Epithelial cell of proximal tubule (primary cell): ENCODE data around the gene NAA60. TPM values are rescaled to one million over a fixed set of nuclear protein-coding genes. Genes with fewer than 3 reads are reported as not detected.

ENCODE experiments used
- DNase-seq: peaks from one replicate; pipeline ENCODE4 v3.0.0-alpha.2; 2011; ENCODE audit warnings: low read depth
- H3K4me3 ChIP-seq: 2 replicates; pipeline ENCODE4 v1.5.1; 2011; ENCODE audit warnings: low read depth, mild to moderate bottlenecking, low read length
- CTCF ChIP-seq: conservative IDR thresholded peaks from 2 replicates; pipeline ENCODE4 v1.5.1; 2012; ENCODE audit warnings: low read depth, mild to moderate bottlenecking, low read length
- total RNA-seq: library from RNA; depleted of rRNA; stranded (reverse); fragments of >200 nt; gene quantifications from 2 replicates; pipeline ENCODE4 v1.2.3, GENCODE V29; 2015

The NAA60 gene
- total RNA-seq, 1 donor from 2014 or later, result 19.4 TPM

DNA sequence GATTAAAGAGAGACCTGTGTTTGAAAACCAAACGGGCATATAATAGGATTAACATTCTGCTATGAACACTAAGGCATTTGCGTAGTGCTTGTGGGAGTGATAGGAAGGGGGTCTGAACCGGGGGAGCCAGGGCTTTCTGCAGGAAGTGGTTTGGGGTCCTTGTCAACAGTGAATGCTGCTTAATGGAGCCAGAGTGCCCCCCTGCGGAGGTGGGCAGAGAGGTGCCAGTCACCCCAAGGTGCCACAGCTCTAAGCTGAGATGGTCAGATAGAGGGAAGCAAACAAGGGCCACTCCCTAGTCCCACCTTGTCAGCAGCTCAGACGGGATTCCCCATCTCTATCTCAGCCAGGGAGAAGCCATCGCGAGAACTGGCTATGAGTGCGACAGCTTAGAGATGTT is 17.7 kb downstream of the NAA60 start:
- TF ChIP-seq CTCF, result no peak
- H3K4me3 ChIP-seq, result no peak overlapping the region
- DNase-seq, result no peak

DNA sequence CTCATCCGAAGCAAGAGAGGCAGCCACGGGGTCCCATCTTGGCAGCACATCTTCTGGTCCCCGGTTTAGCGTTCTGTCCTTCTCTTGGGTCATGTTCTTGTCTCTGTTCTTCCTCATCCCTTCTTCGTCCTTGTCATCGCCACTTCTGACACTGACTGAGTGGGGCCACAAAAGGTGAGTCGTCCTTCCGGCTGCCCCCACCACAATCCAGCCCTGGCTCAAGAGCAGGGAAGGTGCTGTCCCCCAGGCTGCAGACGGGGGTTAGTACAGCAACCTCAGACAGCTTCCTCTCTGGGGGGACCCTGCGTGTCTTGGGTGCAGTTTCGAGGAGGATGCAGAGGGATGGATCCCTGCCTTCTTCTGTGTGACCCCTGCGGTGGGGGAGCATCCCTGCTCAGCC is 21.8 kb downstream of the NAA60 start:
- no peak overlapping the region for H3K4me3 ChIP-seq
- DNase-seq, result no peak
- no peak for TF ChIP-seq CTCF

- no peak for TF ChIP-seq CTCF
- no peak for DNase-seq
- H3K4me3 ChIP-seq, result no peak overlapping the region
Observed at GRCh38 chr16:3465911-3466584, 22.6 kb downstream of the NAA60 start.

GRCh38 chr16:3467182-3467581 is 23.7 kb downstream of the NAA60 start:
- DNase-seq, result no peak
- TF ChIP-seq CTCF, result no peak
- no peak overlapping the region for H3K4me3 ChIP-seq

- no peak for DNase-seq
- no peak overlapping the region for H3K4me3 ChIP-seq
- TF ChIP-seq CTCF, result no peak
Observed at GRCh38 chr16:3467921-3468320, 24.4 kb downstream of the NAA60 start.

DNA sequence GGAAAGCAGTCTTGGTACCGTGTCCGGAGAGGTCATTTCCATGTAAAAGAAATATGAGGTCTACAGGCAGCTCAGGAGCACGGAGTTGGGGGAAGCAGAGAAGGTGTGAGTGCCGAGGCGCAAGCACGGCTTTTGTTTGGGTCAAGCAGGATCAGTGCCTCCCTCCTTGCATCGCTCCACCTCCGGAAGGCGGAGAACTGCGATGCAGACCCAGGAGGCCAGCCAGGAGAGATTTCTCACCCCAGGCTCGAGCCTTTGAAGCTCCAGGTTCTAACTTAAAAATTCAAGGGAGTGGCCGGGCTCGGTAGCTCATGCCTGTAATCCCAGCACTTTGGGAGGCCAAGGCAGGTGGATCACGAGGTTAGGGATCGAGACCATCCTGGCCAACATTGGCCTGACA is 25.0 kb downstream of the NAA60 start:
- H3K4me3 ChIP-seq, result no peak overlapping the region
- DNase-seq, result no peak
- no peak for TF ChIP-seq CTCF

- TF ChIP-seq CTCF, result no peak
- DNase-seq, result no peak
- no peak overlapping the region for H3K4me3 ChIP-seq
Observed at GRCh38 chr16:3469736-3470135, 26.3 kb downstream of the NAA60 start.
